Measurements from ENCODE around the gene MEX3C.

GRCh38 chr18:51183372-51184090 is 13.9 kb downstream of the MEX3C start:
- TF ChIP-seq CTCF (conservative IDR thresholded peaks at IDR 0.05; ENCODE audit: low read depth, low read length) (no peak), EZH2 (IDR thresholded peaks at IDR 0.05; ENCODE audit: low read length, unreplicated experiment) (no peak), EZH2phosphoT487 (IDR thresholded peaks at IDR 0.05; ENCODE audit: borderline replicate concordance, low read length) (no peak)
